Measurements from ENCODE around the gene SIPA1L2. TPM values are rescaled to one million over a fixed set of nuclear protein-coding genes. Genes with fewer than 3 reads are reported as not detected.

SIPA1L2 gene
- total and polyA plus RNA-seq, 2 of the 13 experiments (the other 11 are each of a cell fraction or from before 2014, with no cell fraction given) = 0.03 TPM; not detected in 1

GRCh38 chr1:232634096-232634495, 4.2 kb upstream of the SIPA1L2 start:
- Histone ChIP-seq H3K9ac (ENCODE audit: insufficient read depth, low read depth, low read length) (no peak overlapping the region), H2AFZ (ENCODE audit: low read length) (no peak overlapping the region), H3K4me3 (replicated peaks in 1 of 3; ENCODE audit: insufficient read depth in 1 of 3, low read depth in 2 of 3, low read length in 3 of 3) (no peak overlapping the region), H3K27ac (ENCODE audit: extremely low read length, insufficient read depth, low read length) (no peak overlapping the region), H3K27me3 (ENCODE audit: control insufficient read depth in 1 of 2, insufficient read depth in 2 of 2, low read length in 2 of 2) (peaks cover 3 to 29% of the 10 kb centered on the region in 2 experiments; a peak in 4 of 5 replicates), H3K4me2 (ENCODE audit: low read depth, low read length) (no peak overlapping the region), H4K20me1 (ENCODE audit: insufficient read depth, low read length) (no peaks in the 10 kb centered on the region), H3K79me2 (ENCODE audit: insufficient read depth, low read length) (no peaks in the 10 kb centered on the region), H3K36me3 (replicated peaks in 1 of 2; ENCODE audit: control insufficient read depth in 1 of 2, insufficient read depth in 2 of 2, low read length in 2 of 2) (no peaks in the 10 kb centered on the region), H3K4me1 (ENCODE audit: insufficient read depth, low read length) (no peaks in the 10 kb centered on the region), H3K9me3 (ENCODE audit: low read length) (no peaks in the 10 kb centered on the region)
- no peak for ATAC-seq
- FAIRE-seq = no peak
- intact Hi-C loops (cut with micrococcal nuclease; ENCODE audit: unreplicated experiment) (loop anchor here (10.0 kb wide), 2 partner anchors 321 to 769 kb away; partner anchors contain the start of gene NTPCR), in situ Hi-C loops (cut with HindIII; ENCODE audit: extremely low pct_ligation_motif_present, low pct_unique_long_range_greater_than_20kb) (loop anchor here (5.0 kb wide), 1 partner anchor 603 kb away; no protein-coding TSS in a partner anchor)
- ChIA-PET CTCF (ENCODE audit: low intra/inter-chr PET ratio, low total read pairs) (interaction anchor here (1.3 kb wide), 1 partner anchor 607 kb away, joined by 3 read pairs; no protein-coding TSS in a partner anchor), POLR2A (no interaction called here)
- WGBS (ENCODE audit: low lambda C conversion rate) = 11% methylated on average over 4 of the region's 5 CpGs
- BruUV-seq (replicated peaks) = no TSS peak
- no peak for DNase-seq (ENCODE audit: low spot score)
- TF ChIP-seq TRIM24 (CRISPR knock-in tag; IDR thresholded peaks at IDR 0.05) (no peak), MIER3 (CRISPR knock-in tag; IDR thresholded peaks at IDR 0.05; ENCODE audit: borderline replicate concordance) (no peak), ZNF354B (CRISPR knock-in tag; IDR thresholded peaks at IDR 0.05) (no peak), REST (IDR thresholded peaks at IDR 0.05; ENCODE audit: borderline replicate concordance in 1 of 2, low read depth in 1 of 2, low read length in 2 of 2) (no peak), TFE3 (CRISPR knock-in tag; IDR thresholded peaks at IDR 0.05) (no peak), ATRX (CRISPR knock-in tag; IDR thresholded peaks at IDR 0.05; ENCODE audit: borderline replicate concordance) (no peak), ARID5B (CRISPR knock-in tag; IDR thresholded peaks at IDR 0.05) (no peak), ZNF563 (CRISPR knock-in tag; IDR thresholded peaks at IDR 0.05) (no peak), TFDP2 (CRISPR knock-in tag; IDR thresholded peaks at IDR 0.05) (no peak), ZNF382 (CRISPR knock-in tag; IDR thresholded peaks at IDR 0.05; ENCODE audit: borderline replicate concordance) (no peak), ZNF484 (CRISPR knock-in tag; IDR thresholded peaks at IDR 0.05; ENCODE audit: borderline replicate concordance, low read depth) (no peak)
